HepG2 (cell line): ENCODE data around the gene CD72. TPM values are rescaled to one million over a fixed set of nuclear protein-coding genes. Genes with fewer than 3 reads are reported as not detected.
A peak's percentile ranks its signal among the peaks of the same experiment; 100 is the strongest.

Source experiments
- CREB1 ChIP-seq, 2 experiments: fragments of 450-650 bp in 1 of 2; IDR thresholded peaks; 2 replicates each; pipeline ENCODE4 v1.6.1; 2016 to 2017; ENCODE audit warnings: control low read depth in 1 of 2, mild to moderate bottlenecking in 1 of 2, missing compliant biosample characterization in 1 of 2, missing genetic modification characterization in 1 of 2
- ELF4 ChIP-seq: sonication (generic); formaldehyde crosslinking; IDR thresholded peaks from 2 replicates; pipeline ENCODE4 v1.5.0; 2020; ENCODE audit warnings: missing genetic modification reagents, mild to moderate bottlenecking, moderate library complexity, borderline replicate concordance
- HES4 ChIP-seq: sonication (generic); formaldehyde crosslinking; IDR thresholded peaks from 2 replicates; pipeline ENCODE4 v1.9.0; 2021; ENCODE audit warnings: mild to moderate bottlenecking, missing genetic modification reagents, borderline replicate concordance
- HNRNPUL1 ChIP-seq: fragments of 200-400 bp; formaldehyde crosslinking; IDR thresholded peaks from 2 replicates; pipeline ENCODE4 v1.6.1; 2017; ENCODE audit warnings: low read depth, mild to moderate bottlenecking, low read length, moderate library complexity
- HOXD1 ChIP-seq: sonication (generic); formaldehyde crosslinking; IDR thresholded peaks from 2 replicates; pipeline ENCODE4 v1.5.0; 2020; ENCODE audit warnings: missing genetic modification reagents
- IRF9 ChIP-seq: sonication (generic); formaldehyde crosslinking; IDR thresholded peaks from 2 replicates; pipeline ENCODE4 v1.8.0; 2022; ENCODE audit warnings: missing genetic modification reagents, mild to moderate bottlenecking, borderline replicate concordance
- JUN ChIP-seq: sonication (generic); formaldehyde crosslinking; IDR thresholded peaks from 2 replicates; pipeline ENCODE4 v1.4.0; 2020; ENCODE audit warnings: mild to moderate bottlenecking, missing genetic modification reagents
- MAX ChIP-seq: IDR thresholded peaks from 2 replicates; pipeline ENCODE4 v1.6.1; 2012; ENCODE audit warnings: inconsistent platforms
- MED1 ChIP-seq: sonication (generic); formaldehyde crosslinking; IDR thresholded peaks from 2 replicates; pipeline ENCODE4 v1.4.0; 2020; ENCODE audit warnings: missing genetic modification reagents
- NFKB2 ChIP-seq: sonication (generic); formaldehyde crosslinking; IDR thresholded peaks from 2 replicates; pipeline ENCODE4 v1.4.0; 2020; ENCODE audit warnings: missing genetic modification reagents, borderline replicate concordance
- NFYB ChIP-seq: sonication (generic); formaldehyde crosslinking; IDR thresholded peaks from 2 replicates; pipeline ENCODE4 v1.4.0; 2020; ENCODE audit warnings: missing genetic modification reagents
- PAX8 ChIP-seq: sonication (generic); formaldehyde crosslinking; IDR thresholded peaks from 2 replicates; pipeline ENCODE4 v1.8.0; 2022; ENCODE audit warnings: mild to moderate bottlenecking, missing genetic modification reagents, borderline replicate concordance
- SALL2 ChIP-seq: sonication (generic); formaldehyde crosslinking; IDR thresholded peaks from 2 replicates; pipeline ENCODE4 v1.8.1; 2023; ENCODE audit warnings: mild to moderate bottlenecking, missing genetic modification reagents, inconsistent platforms
- SP1 ChIP-seq, 2 experiments: fragments of 450-650 bp in 1 of 2; sonication (generic) in 1 of 2; formaldehyde crosslinking in 1 of 2; IDR thresholded peaks; 2 replicates each; pipeline versions ENCODE4 v1.4.0 to v1.6.1; 2016 to 2020; ENCODE audit warnings: missing genetic modification reagents in 1 of 2
- ZBTB42 ChIP-seq: sonication (generic); formaldehyde crosslinking; IDR thresholded peaks from 2 replicates; pipeline ENCODE4 v1.5.0; 2020; ENCODE audit warnings: mild to moderate bottlenecking, missing genetic modification reagents
- ZFP36L2 ChIP-seq: sonication (generic); formaldehyde crosslinking; IDR thresholded peaks from 2 replicates; pipeline ENCODE4 v1.4.0; 2020; ENCODE audit warnings: missing genetic modification reagents
- ZNF724P ChIP-seq: sonication (generic); formaldehyde crosslinking; IDR thresholded peaks from 2 replicates; pipeline ENCODE4 v1.8.0; 2022; ENCODE audit warnings: missing genetic modification reagents, borderline replicate concordance
- ZNF781 ChIP-seq: sonication (generic); formaldehyde crosslinking; IDR thresholded peaks from 2 replicates; pipeline ENCODE4 v1.5.1; 2020; ENCODE audit warnings: borderline replicate concordance, mild to moderate bottlenecking, missing genetic modification reagents; ENCODE audit errors: not compliant biosample characterization
- polyA plus RNA-seq, 8 experiments: library from polyadenylated mRNA; depleted of rRNA in 3 of 8; stranded (reverse) in 7 of 8; unstranded in 1 of 8; fragments of >200 nt; fragmentation: Illumina TruSeq in 4 of 8; extraction: Trizol in 4 of 8; gene quantifications; 2 replicates each; pipeline versions ENCODE4 v1.2.1 to v1.2.3, GENCODE V29; 2011 to 2016; ENCODE audit warnings: low read depth in 4 of 8, missing spikeins in 1 of 8, mixed read lengths in 1 of 8; ENCODE audit not compliant: insufficient read depth in 1 of 8
- total RNA-seq, 5 experiments: library from RNA; depleted of rRNA; stranded (reverse); fragments of >200 nt; fragmentation: Illumina TruSeq; extraction: Trizol; gene quantifications; 2 replicates each; pipeline ENCODE4 v1.2.3, GENCODE V29; 2016; ENCODE audit warnings: low read depth in 1 of 5
- TF ChIP-seq, protein P1 (sequence below): sonication (generic); formaldehyde crosslinking; IDR thresholded peaks from 2 replicates; pipeline ENCODE4 v1.8.1; 2023; ENCODE audit warnings: missing genetic modification reagents, inconsistent platforms, borderline replicate concordance
- TF ChIP-seq, protein P2 (sequence below): sonication (generic); formaldehyde crosslinking; IDR thresholded peaks from 2 replicates; pipeline ENCODE4 v1.5.0; 2020; ENCODE audit warnings: mild to moderate bottlenecking, missing genetic modification reagents
- TF ChIP-seq, protein P3 (sequence below): sonication (generic); formaldehyde crosslinking; IDR thresholded peaks from 2 replicates; pipeline ENCODE4 v1.4.0; 2020; ENCODE audit warnings: missing genetic modification reagents, low read depth, mild to moderate bottlenecking, borderline replicate concordance

The CD72 gene
- total and polyA plus RNA-seq, 2 of the 13 experiments (the other 11 are each of a cell fraction or from before 2014, with no cell fraction given), result 0.18 to 1.1 TPM

GRCh38 chr9:35604578-35605350, 13.4 kb downstream of the CD72 start, which contains the start of gene TESK1 (continued):
- TF ChIP-seq NFKB2 (peak; percentile 50; the same call in 1 of the 2 replicates), ELF4 (CRISPR knock-in tag) (no peak), CREB1 (IDR thresholded peaks at IDR 0.05) (no peak), CREB1 (CRISPR knock-in tag; IDR thresholded peaks at IDR 0.05) (no peak), ZFP36L2 (no peak), HES4 (CRISPR knock-in tag) (no peak), HNRNPUL1 (no peak), PAX8 (CRISPR knock-in tag) (no peak), HOXD1 (peak; percentile 68; the same call in 1 of the 2 replicates), ZBTB42 (CRISPR knock-in tag) (0 out of 2 replicates have a peak, but pooled peaks have one; percentile 52), JUN (CRISPR knock-in tag) (no peak), ZNF781 (CRISPR knock-in tag) (no peak), SP1 (IDR thresholded peaks at IDR 0.05) (no peak), SP1 (CRISPR knock-in tag; IDR thresholded peaks at IDR 0.05) (peak; percentile 66), MED1 (CRISPR knock-in tag) (peak; percentile 29; the same call in 1 of the 2 replicates), NFYB (CRISPR knock-in tag) (no peak), IRF9 (CRISPR knock-in tag) (peak; percentile 24; the same call in 1 of the 2 replicates), MAX (peak; percentile 22; the same call in 1 of the 2 replicates), ZNF724P (no peak), SALL2 (CRISPR knock-in tag) (0 out of 2 replicates have a peak, but pooled peaks have one; percentile 29)
- TF ChIP-seq, protein P1, sequence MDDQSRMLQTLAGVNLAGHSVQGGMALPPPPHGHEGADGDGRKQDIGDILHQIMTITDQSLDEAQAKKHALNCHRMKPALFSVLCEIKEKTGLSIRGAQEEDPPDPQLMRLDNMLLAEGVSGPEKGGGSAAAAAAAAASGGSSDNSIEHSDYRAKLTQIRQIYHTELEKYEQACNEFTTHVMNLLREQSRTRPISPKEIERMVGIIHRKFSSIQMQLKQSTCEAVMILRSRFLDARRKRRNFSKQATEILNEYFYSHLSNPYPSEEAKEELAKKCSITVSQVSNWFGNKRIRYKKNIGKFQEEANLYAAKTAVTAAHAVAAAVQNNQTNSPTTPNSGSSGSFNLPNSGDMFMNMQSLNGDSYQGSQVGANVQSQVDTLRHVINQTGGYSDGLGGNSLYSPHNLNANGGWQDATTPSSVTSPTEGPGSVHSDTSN, result no peak
- TF ChIP-seq, protein P2, sequence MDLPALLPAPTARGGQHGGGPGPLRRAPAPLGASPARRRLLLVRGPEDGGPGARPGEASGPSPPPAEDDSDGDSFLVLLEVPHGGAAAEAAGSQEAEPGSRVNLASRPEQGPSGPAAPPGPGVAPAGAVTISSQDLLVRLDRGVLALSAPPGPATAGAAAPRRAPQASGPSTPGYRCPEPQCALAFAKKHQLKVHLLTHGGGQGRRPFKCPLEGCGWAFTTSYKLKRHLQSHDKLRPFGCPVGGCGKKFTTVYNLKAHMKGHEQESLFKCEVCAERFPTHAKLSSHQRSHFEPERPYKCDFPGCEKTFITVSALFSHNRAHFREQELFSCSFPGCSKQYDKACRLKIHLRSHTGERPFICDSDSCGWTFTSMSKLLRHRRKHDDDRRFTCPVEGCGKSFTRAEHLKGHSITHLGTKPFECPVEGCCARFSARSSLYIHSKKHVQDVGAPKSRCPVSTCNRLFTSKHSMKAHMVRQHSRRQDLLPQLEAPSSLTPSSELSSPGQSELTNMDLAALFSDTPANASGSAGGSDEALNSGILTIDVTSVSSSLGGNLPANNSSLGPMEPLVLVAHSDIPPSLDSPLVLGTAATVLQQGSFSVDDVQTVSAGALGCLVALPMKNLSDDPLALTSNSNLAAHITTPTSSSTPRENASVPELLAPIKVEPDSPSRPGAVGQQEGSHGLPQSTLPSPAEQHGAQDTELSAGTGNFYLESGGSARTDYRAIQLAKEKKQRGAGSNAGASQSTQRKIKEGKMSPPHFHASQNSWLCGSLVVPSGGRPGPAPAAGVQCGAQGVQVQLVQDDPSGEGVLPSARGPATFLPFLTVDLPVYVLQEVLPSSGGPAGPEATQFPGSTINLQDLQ (CRISPR knock-in tag), result 0 out of 2 replicates have a peak, but pooled peaks have one; percentile 24
- TF ChIP-seq, protein P3, sequence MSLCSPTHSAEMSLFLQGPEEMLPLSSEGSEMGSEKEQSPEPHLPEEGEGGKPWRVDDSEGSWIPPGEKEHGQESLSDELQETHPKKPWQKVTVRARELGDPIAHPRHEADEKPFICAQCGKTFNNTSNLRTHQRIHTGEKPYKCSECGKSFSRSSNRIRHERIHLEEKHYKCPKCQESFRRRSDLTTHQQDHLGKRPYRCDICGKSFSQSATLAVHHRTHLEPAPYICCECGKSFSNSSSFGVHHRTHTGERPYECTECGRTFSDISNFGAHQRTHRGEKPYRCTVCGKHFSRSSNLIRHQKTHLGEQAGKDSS (CRISPR knock-in tag), result no peak
